Lower leg skin (tissue), 3 donors: ENCODE results near the gene HTR6.

ENCODE experiments used
- CTCF ChIP-seq, 3 donors: fragments of 450-650 bp; IDR thresholded peaks; one replicate each; pipeline ENCODE4 v1.5.1; 2016; ENCODE audit warnings: antibody characterized with exemption in 3 of 3, mild to moderate bottlenecking in 3 of 3, moderate library complexity in 2 of 3
- POLR2A ChIP-seq, 2 donors: fragments of 450-650 bp; IDR thresholded peaks; one replicate each; pipeline ENCODE4 v1.6.1; 2016 to 2017; ENCODE audit warnings: antibody characterized with exemption in 2 of 2, mild to moderate bottlenecking in 1 of 2, moderate library complexity in 1 of 2

- TF ChIP-seq CTCF (IDR thresholded peaks at IDR 0.05) (no peak), POLR2A (IDR thresholded peaks at IDR 0.05) (no peak)
Measured at GRCh38 chr1:19665496-19666465, 1.1 kb downstream of the HTR6 start.
